Fibroblast of lung (primary cell): Measurements from ENCODE around the gene ZNF410. TPM values are rescaled to one million over a fixed set of nuclear protein-coding genes. Genes with fewer than 3 reads are reported as not detected.

Experiments used
- DNase-seq, 2 donors: peaks; one replicate each; pipeline versions ENCODE4 v3.0.0 to v3.0.0-alpha.2; 2010; ENCODE audit warnings: low read depth in 2 of 2
- H2AFZ ChIP-seq: 2 replicates; pipeline ENCODE4 v1.5.1; 2012; ENCODE audit warnings: low read length, control low read depth, inconsistent platforms
- H3K27ac ChIP-seq: 2 replicates; pipeline ENCODE4 v1.5.1; 2011; ENCODE audit warnings: low read length, control low read depth; ENCODE audit not compliant: insufficient read depth
- H3K27me3 ChIP-seq: 2 replicates; pipeline ENCODE4 v1.5.1; 2011; ENCODE audit warnings: mild to moderate bottlenecking, low read length; ENCODE audit not compliant: control insufficient read depth, insufficient read depth
- H3K36me3 ChIP-seq: 2 replicates; pipeline ENCODE4 v1.5.1; 2011; ENCODE audit warnings: low read length; ENCODE audit not compliant: control insufficient read depth, insufficient read depth
- H3K4me1 ChIP-seq: 2 replicates; pipeline ENCODE4 v1.5.1; 2011; ENCODE audit warnings: low read length; ENCODE audit not compliant: control insufficient read depth, insufficient read depth; ENCODE audit errors: extremely low read depth
- H3K4me2 ChIP-seq: 2 replicates; pipeline ENCODE4 v1.5.1; 2011; ENCODE audit warnings: low read length, control low read depth; ENCODE audit not compliant: insufficient read depth; ENCODE audit errors: extremely low read depth
- H3K4me3 ChIP-seq, 4 experiments: fragments of 200-600 bp in 1 of 4; sonication (generic) in 1 of 4; replicated peaks in 1 of 4; 2 replicates each; pipeline ENCODE4 v1.5.1; 2011 to 2016; ENCODE audit warnings: low read length in 4 of 4, low read depth in 3 of 4, mild to moderate bottlenecking in 3 of 4, control low read depth in 2 of 4, inconsistent platforms in 1 of 4, mixed read lengths in 1 of 4; ENCODE audit not compliant: insufficient read depth in 1 of 4; ENCODE audit errors: control extremely low read depth in 1 of 4
- H3K79me2 ChIP-seq: 2 replicates; pipeline ENCODE4 v1.5.1; 2012; ENCODE audit warnings: mild to moderate bottlenecking, low read length, inconsistent platforms; ENCODE audit not compliant: control insufficient read depth, insufficient read depth
- H3K9ac ChIP-seq: 2 replicates; pipeline ENCODE4 v1.5.1; 2011; ENCODE audit warnings: mild to moderate bottlenecking, low read length, control low read depth; ENCODE audit not compliant: insufficient read depth
- H3K9me3 ChIP-seq: 2 replicates; pipeline ENCODE4 v1.5.1; 2012; ENCODE audit warnings: low read depth, low read length; ENCODE audit not compliant: control insufficient read depth, insufficient read depth
- H4K20me1 ChIP-seq: 2 replicates; pipeline ENCODE4 v1.5.1; 2011; ENCODE audit warnings: low read length; ENCODE audit not compliant: control insufficient read depth, insufficient read depth; ENCODE audit errors: extremely low read depth
- EZH2 ChIP-seq: IDR thresholded peaks from 2 replicates; pipeline ENCODE4 v1.5.1; 2012; ENCODE audit warnings: low read length, control low read depth, mild to moderate bottlenecking; ENCODE audit errors: missing control alignments
- polyA plus RNA-seq, 2 donors: library from polyadenylated mRNA; depleted of rRNA in 1 of 2; stranded (reverse) in 1 of 2; unstranded in 1 of 2; fragments of >200 nt; gene quantifications; 2 replicates each; pipeline ENCODE4 v1.2.1, GENCODE V29; 2011 to 2012; ENCODE audit warnings: missing spikeins in 1 of 2
- total RNA-seq: library from RNA; depleted of rRNA; stranded (reverse); fragments of >200 nt; gene quantifications from 2 replicates; pipeline ENCODE4 v1.2.1, GENCODE V29; 2014
- TF ChIP-seq, protein P1 (sequence below), 2 donors: IDR thresholded peaks in 1 of 2; conservative IDR thresholded peaks in 1 of 2; 1 replicate in 1 of 2; 2 replicates in 1 of 2; pipeline ENCODE4 v1.5.1; 2011 to 2012; ENCODE audit warnings: low read length in 2 of 2, control low read depth in 1 of 2, inconsistent platforms in 1 of 2, low read depth in 1 of 2, mild to moderate bottlenecking in 1 of 2

Gene ZNF410
- total and polyA plus RNA-seq, 2 donors (not counting 1 experiment from before 2014, with no cell fraction given), result 46.5 to 80.4 TPM

DNA sequence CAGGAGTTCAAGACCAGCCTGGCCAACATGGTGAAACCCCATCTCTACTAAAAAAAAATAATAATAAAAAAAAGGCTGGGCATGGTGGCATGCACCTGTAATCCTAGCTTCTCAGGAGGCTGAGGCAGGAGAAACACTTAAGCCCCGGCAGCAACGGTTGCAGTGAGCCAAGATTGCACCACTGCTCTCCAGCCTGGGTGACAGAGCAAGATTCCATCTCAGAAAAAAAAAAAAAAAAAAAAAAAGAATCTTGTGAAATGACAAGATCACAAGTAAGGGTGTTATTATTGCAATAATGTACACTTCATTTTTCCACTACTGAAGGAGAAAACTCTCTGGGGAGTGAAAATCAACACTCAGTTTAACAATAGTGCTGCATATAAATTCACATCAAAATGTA is 43.8 kb upstream of the ZNF410 start:
- no peak overlapping the region for H3K9ac ChIP-seq
- no peaks in the 10 kb centered on the region for H4K20me1 ChIP-seq
- no peak overlapping the region for H3K4me2 ChIP-seq
- no peaks in the 10 kb centered on the region for H3K79me2 ChIP-seq
- no peaks in the 10 kb centered on the region for H3K36me3 ChIP-seq
- no peaks in the 10 kb centered on the region for H3K9me3 ChIP-seq
- H3K27ac ChIP-seq, result no peak overlapping the region
- no peak for TF ChIP-seq EZH2
- TF ChIP-seq, protein P1, sequence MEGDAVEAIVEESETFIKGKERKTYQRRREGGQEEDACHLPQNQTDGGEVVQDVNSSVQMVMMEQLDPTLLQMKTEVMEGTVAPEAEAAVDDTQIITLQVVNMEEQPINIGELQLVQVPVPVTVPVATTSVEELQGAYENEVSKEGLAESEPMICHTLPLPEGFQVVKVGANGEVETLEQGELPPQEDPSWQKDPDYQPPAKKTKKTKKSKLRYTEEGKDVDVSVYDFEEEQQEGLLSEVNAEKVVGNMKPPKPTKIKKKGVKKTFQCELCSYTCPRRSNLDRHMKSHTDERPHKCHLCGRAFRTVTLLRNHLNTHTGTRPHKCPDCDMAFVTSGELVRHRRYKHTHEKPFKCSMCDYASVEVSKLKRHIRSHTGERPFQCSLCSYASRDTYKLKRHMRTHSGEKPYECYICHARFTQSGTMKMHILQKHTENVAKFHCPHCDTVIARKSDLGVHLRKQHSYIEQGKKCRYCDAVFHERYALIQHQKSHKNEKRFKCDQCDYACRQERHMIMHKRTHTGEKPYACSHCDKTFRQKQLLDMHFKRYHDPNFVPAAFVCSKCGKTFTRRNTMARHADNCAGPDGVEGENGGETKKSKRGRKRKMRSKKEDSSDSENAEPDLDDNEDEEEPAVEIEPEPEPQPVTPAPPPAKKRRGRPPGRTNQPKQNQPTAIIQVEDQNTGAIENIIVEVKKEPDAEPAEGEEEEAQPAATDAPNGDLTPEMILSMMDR (conservative IDR thresholded peaks at IDR 0.05 in 1 of 2, IDR thresholded peaks at IDR 0.05 in 1 of 2; ENCODE audit: low read depth in 1 of 2, low read length in 2 of 2), result no peak
- H3K27me3 ChIP-seq, result no peaks in the 10 kb centered on the region
- H3K4me1 ChIP-seq, result no peaks in the 10 kb centered on the region
- DNase-seq, result no peak
- no peak overlapping the region for H3K4me3 ChIP-seq
- H2AFZ ChIP-seq, result no peak overlapping the region

DNA sequence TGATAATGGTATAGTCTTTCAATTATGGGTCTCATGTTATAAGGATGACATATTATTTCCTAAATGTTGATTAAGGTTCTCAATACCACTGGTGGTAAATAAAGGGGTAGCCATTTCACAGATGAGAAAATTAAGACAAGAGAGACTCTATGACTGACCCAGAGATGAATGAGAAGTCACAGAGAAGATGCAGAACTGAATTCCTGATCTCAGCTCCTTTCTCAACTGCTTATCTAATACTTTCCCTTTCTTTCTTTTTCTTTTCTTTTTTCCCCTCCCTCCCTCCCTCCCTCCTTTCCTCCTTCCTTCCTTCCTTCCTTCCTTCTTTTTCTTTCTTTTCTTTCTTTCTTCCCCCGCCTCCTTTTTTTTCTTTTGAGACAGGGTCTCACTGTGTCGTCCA is 43.4 kb upstream of the ZNF410 start:
- no peak overlapping the region for H3K4me3 ChIP-seq
- H3K79me2 ChIP-seq, result no peaks in the 10 kb centered on the region
- no peak overlapping the region for H2AFZ ChIP-seq
- H3K36me3 ChIP-seq, result no peaks in the 10 kb centered on the region
- DNase-seq, result no peak
- H3K9ac ChIP-seq, result no peak overlapping the region
- H4K20me1 ChIP-seq, result no peaks in the 10 kb centered on the region
- TF ChIP-seq, protein P1 (conservative IDR thresholded peaks at IDR 0.05 in 1 of 2, IDR thresholded peaks at IDR 0.05 in 1 of 2; ENCODE audit: low read depth in 1 of 2, low read length in 2 of 2), result no peak
- no peak for TF ChIP-seq EZH2
- no peaks in the 10 kb centered on the region for H3K4me1 ChIP-seq
- no peak overlapping the region for H3K4me2 ChIP-seq
- no peaks in the 10 kb centered on the region for H3K9me3 ChIP-seq
- H3K27ac ChIP-seq, result no peak overlapping the region
- no peaks in the 10 kb centered on the region for H3K27me3 ChIP-seq

DNA sequence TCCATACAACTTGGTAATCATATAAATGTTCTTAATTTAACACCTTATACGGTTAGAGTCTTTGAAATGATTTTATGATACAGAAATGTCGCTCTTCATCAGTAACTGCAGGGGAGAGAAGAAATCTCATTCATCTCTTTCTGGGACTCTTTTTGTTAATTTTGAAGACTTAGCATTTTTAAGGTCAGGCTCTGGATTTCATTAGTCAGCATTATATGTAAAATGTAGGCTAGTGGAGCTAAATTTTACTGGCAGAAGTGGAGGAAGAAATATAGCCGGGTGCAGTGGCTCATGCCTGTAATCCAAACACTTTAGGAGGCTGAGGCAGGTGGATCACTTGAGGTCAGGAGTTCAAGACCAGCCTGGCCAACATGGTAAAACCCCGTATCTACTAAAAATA is 39.7 kb upstream of the ZNF410 start:
- Histone ChIP-seq H4K20me1 (no peaks in the 10 kb centered on the region), H3K36me3 (no peaks in the 10 kb centered on the region), H3K4me3 (no peak overlapping the region), H3K9ac (no peak overlapping the region), H3K4me1 (peaks cover 6% of the 10 kb centered on the region), H3K27ac (no peak overlapping the region), H3K79me2 (no peaks in the 10 kb centered on the region), H3K9me3 (no peaks in the 10 kb centered on the region), H2AFZ (no peak overlapping the region), H3K4me2 (no peak overlapping the region), H3K27me3 (no peaks in the 10 kb centered on the region)
- no peak for TF ChIP-seq EZH2
- TF ChIP-seq, protein P1 (conservative IDR thresholded peaks at IDR 0.05 in 1 of 2, IDR thresholded peaks at IDR 0.05 in 1 of 2; ENCODE audit: low read depth in 1 of 2, low read length in 2 of 2), result no peak
- DNase-seq, result no peak
